ENCODE results near the gene NEK10.
A peak's percentile ranks its signal among the peaks of the same experiment; 100 is the strongest.
"Not testable (repeated sequence)": the region's sequence is repeated elsewhere in the genome, so short reads cannot be mapped to it uniquely, and the experiment has no call there.

Gene NEK10

GRCh38 chr3:27319847-27320526 lies 49.2 kb downstream of the NEK10 start:
- no peak for FAIRE-seq
- no peak for DNase-seq (ENCODE audit: insufficient read length, low spot score)

GRCh38 chr3:27319304-27319703 lies 49.9 kb downstream of the NEK10 start:
- no peak for DNase-seq (ENCODE audit: insufficient read length, low spot score)
- no peak for FAIRE-seq

DNA sequence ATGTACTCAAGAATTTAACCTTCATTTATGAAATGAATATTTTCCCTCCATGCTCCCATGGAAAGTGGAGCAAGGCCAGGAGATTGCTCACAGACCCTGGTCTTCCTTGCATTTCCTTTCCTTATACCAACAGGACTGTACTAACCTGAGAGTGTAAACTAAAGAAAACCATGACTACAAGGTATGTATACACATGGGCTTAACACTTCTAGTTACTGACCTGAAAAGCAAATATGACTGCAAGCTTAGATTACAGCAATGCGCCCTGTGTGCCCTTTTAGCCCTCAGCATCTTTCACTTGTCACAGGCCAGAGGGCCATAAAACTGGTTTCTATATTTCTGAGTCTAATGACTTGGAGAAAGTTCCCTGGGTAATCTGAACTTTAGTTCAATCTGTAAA lies 52.1 kb downstream of the NEK10 start:
- FAIRE-seq, result no peak
- DNase-seq (ENCODE audit: insufficient read length, low spot score), result no peak

DNA sequence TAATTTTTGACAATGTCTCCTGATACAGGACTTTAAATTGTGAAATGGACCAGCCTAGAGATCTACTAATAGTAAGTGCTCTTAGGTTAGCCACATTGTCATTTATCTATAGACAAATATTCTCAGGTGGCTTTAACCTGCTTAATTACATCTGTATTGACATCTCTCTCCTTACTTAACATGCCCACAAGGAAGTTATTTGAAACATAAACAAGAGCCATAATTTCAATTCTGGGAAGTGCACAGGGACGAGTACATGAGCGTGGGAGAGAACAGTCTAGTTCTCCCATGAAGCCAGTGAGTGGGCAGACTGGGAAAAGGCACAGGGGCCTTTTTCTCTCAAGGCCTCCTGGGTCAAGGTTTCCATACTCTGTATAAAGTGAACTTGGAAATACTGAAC lies 54.2 kb downstream of the NEK10 start:
- FAIRE-seq, result no peak
- DNase-seq (ENCODE audit: insufficient read length, low spot score), result no peak

DNA sequence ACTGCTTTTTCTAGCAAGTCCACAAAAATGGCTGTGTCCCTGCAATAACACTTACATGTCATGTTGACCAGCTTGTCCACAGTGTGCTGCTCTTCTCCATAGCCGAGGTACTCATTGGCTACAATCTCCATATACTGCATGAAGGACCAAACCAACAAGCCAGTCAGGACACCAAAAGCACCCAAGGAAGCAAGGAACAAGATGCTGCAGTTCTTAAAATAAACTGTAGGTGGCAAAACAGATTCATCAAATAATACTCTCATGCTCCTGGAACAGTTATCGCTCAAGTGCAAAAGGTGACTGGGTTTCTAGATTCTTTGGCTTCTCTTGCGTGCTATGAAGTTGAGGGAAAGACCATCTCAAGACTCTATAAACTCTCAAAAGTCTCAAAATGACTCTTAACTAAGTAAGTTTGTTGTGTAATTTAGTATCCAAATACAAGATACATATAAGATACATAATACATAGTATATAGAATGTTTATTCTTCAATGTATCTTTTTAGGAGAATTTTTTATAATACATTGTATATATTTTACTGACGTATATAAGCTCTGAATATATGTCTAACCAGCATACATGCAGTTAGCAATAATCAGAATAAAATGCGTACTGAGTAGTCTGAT lies 57.0 kb downstream of the NEK10 start:
- FAIRE-seq, result peak; percentile 33
- peak; percentile 59 for DNase-seq (ENCODE audit: insufficient read length, low spot score)

DNA sequence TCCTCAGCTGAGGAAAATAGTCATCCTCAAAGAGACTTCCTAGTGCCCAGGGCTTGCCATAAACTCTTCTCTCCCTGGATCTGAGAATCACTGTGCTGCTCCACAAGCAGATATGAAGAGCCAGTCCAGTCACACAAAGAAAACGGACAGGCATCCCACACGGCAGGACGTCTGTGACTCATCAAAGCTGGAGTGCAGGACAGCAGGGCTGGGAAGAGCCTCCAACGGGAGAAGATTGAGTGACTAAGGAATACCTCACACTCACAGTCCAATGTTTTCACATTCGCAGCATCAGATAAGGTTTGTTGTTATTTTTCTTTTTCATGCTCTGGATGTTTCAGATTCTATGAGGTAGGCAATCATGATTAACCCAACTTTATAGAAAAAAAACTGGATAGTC lies 57.8 kb downstream of the NEK10 start:
- FAIRE-seq (peak; percentile 85), DNase-seq (ENCODE audit: insufficient read length, low spot score) (peak; percentile 57)

- no peak for DNase-seq (ENCODE audit: insufficient read length, low spot score)
- no peak for FAIRE-seq
Measured at GRCh38 chr3:27310688-27311087, 58.5 kb downstream of the NEK10 start.

DNA sequence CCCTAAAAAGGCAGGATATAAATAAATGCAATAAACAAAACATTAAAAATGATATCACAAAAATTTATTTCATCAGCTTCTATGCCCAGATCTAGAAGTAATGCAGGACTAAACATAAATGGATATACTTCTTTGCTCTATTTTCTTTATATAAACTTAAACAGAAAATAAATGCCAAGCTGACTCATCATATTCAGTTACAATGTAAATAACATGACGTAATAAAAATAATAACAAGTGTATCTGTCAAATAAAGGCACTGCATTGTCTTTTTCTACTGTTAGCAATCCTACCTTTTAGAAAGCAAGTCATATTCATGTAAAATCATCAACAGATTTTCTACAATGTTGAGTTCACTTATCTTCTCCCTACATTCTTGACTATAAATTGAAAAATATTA lies 61.6 kb downstream of the NEK10 start:
- FAIRE-seq (no peak), DNase-seq (ENCODE audit: insufficient read length, low spot score) (no peak)

DNA sequence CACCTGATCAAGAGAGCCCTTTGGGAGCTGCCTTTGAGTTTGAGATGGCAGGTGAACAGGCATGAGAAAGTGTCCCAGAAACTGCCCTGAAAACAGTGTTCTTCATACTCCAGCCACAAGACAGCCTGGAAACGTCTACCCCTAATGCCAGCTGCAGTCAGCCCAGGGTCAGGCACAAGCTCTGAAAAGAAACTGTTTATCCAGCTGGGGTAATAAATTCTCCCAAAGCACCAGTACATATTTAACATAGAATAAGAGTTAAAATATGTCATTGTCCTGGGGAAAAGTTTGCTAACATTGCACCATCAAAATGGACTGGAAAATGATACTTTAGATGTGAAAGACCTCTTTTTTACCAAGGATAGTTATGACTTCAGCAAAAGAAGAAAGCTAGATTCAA lies 66.3 kb downstream of the NEK10 start:
- DNase-seq (ENCODE audit: insufficient read length, low spot score) (no peak), FAIRE-seq (no peak)

DNA sequence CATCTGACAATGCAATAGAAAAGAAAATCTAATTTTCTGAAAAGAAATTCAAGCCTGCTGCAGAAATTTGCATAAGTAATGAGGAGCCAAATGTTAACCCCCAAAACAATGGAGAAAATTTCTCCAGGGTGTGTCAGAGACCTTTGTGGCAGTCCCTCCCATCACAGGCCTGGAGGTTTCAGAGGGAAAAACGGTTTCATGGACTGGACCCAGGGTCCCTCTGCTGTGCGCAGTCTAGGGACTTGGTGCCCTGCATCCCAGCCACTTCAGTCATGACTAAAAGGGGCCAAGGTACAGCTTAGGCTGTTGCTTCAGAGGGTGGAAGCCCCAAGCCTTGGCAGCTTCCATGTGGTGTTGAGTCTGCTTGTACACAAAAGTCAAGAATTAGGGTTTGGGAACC lies 70.2 kb downstream of the NEK10 start:
- DNase-seq (ENCODE audit: insufficient read length, low spot score); FAIRE-seq: not testable (repeated sequence)

DNA sequence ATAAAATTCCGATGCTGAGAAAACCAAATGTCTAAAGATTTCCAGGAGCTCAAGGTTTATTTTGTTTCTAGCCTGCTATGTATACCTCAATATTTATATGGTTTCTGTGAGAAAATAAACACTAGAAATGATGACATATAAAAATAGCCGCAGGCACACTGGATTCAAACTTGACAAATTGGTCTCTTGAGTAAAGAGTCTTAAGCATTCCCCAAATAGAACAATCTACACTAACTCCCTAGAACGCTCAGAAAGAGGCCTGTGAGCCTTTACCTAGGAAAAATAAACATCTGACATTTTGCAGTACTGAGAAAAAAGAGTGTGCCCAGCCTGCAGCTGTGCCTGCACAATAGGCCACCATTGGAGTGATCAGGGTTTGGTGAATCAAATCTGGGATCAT lies 75.2 kb downstream of the NEK10 start:
- FAIRE-seq, result no peak
- DNase-seq (ENCODE audit: insufficient read length, low spot score), result no peak

DNA sequence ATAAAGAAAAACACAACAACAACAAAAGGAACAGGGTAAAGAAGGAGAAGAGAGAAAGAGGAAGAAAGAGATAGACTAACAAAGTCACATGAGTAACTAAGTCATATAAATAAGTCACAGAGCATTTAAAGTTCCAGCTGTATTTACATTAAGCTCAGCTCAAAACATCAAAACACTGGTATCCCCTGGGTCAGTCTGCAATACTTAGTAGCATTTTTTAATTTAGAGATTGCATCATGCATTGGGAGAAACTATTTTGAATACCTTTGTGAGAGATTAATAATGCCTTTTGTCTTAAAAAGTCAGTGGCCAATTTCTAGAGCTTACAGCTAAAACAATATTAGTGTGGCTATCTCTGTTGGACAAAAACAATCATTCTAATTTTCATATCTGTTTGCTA lies 78.4 kb downstream of the NEK10 start:
- FAIRE-seq, result no peak

GRCh38 chr3:27289769-27290413 lies 79.3 kb downstream of the NEK10 start:
- no peak for DNase-seq (ENCODE audit: insufficient read length, low spot score)
- no peak for FAIRE-seq

More for the DNA sequence above, 78.4 kb downstream of the NEK10 start:
- no peak for DNase-seq (ENCODE audit: insufficient read length, low spot score)

DNA sequence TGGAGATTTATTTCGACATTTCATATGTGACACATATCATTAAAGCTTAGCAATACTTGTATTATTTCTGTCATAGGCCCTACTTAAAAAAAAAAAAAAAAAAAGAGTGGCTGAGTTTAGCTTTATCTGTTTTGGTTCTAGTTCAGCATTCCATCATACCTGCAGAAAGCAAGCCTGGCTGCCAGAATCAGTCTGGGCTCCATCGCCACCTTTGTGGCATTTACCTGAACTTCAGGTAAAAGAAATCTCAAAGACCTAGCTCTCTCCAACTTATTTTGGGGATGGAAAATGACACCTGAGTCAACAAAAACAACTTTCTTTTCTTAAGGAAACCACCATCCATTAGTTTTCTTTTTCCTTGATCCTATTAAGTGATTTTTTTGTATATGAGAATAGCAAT lies 82.1 kb downstream of the NEK10 start:
- no peak for FAIRE-seq

GRCh38 chr3:27286467-27286866 lies 82.7 kb downstream of the NEK10 start:
- not testable (repeated sequence) for FAIRE-seq; DNase-seq (ENCODE audit: insufficient read length, low spot score)

More for the DNA sequence above, 82.1 kb downstream of the NEK10 start:
- no peak for DNase-seq (ENCODE audit: insufficient read length, low spot score)

GRCh38 chr3:27285668-27286067 lies 83.5 kb downstream of the NEK10 start:
- DNase-seq (ENCODE audit: insufficient read length, low spot score) (no peak), FAIRE-seq (no peak)

- no peak for FAIRE-seq
- DNase-seq (ENCODE audit: insufficient read length, low spot score), result no peak
Measured at GRCh38 chr3:27281671-27282150, 87.5 kb downstream of the NEK10 start.

DNA sequence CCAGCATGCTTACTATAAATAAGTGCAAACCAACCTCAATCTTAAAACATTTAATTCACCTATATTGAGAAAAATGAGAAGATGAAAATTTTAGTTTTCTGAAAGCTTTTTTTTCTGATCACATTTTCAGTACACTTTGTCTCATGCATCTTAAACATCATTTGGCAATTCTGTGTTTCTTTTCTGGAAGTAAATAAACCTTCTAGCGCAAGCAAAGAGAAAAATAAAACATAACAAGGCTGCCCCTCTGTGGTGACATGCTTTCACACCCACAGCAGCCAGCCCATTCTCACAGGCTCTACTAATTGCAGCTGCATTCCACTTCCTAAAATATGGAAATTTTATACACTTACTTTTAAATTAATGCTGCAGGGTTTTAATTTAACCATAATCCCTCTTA lies 90.1 kb downstream of the NEK10 start:
- no peak for FAIRE-seq
- DNase-seq (ENCODE audit: insufficient read length, low spot score), result peak; percentile 6

- FAIRE-seq, result no peak
Measured at GRCh38 chr3:27278383-27279055, 90.7 kb downstream of the NEK10 start.

DNA sequence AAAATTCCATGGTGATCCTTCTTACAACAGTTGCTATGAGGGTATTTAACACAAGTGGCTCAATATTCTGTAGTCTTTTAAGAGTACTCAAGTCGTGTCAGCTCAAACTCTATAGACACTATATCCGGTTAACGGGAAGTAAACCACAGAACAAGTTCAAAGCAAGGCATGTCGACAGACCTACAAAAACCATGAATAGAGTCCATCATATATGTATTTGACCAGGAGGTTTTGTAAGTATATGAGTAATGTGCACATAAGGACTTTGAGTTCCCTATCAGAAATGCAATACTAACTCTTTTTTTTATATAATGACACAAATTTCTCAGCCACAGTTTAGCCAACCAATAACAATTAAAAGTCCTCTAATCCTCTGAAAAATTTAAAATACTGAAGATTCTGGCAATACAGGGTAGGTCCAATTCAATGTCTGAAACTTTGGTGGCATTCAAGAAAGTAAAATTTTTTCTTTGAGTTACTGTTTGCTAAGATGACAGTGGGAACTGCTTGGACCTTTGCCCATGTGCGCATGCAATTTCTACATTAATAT lies 93.7 kb downstream of the NEK10 start:
- FAIRE-seq, result no peak
- no peak for DNase-seq (ENCODE audit: insufficient read length, low spot score)

More at GRCh38 chr3:27278383-27279055, 90.7 kb downstream of the NEK10 start:
- DNase-seq (ENCODE audit: insufficient read length, low spot score), result no peak

GRCh38 chr3:27271890-27272289 lies 97.3 kb downstream of the NEK10 start:
- no peak for FAIRE-seq
- DNase-seq (ENCODE audit: insufficient read length, low spot score), result no peak

Data from HTR-8/SVneo (cell line).